NCI-H510A (cell line): ENCODE measurements around the gene NOPCHAP1.
"Not testable (repeated sequence)": the region's sequence is repeated elsewhere in the genome, so short reads cannot be mapped to it uniquely, and the experiment has no call there.

Experiments
- DNase-seq: peaks from one replicate; lab custom pipeline; 2025; lab: John Stamatoyannopoulos, UW

The NOPCHAP1 gene, protein sequence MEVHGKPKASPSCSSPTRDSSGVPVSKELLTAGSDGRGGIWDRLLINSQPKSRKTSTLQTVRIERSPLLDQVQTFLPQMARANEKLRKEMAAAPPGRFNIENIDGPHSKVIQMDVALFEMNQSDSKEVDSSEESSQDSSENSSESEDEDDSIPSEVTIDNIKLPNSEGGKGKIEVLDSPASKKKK

DNA sequence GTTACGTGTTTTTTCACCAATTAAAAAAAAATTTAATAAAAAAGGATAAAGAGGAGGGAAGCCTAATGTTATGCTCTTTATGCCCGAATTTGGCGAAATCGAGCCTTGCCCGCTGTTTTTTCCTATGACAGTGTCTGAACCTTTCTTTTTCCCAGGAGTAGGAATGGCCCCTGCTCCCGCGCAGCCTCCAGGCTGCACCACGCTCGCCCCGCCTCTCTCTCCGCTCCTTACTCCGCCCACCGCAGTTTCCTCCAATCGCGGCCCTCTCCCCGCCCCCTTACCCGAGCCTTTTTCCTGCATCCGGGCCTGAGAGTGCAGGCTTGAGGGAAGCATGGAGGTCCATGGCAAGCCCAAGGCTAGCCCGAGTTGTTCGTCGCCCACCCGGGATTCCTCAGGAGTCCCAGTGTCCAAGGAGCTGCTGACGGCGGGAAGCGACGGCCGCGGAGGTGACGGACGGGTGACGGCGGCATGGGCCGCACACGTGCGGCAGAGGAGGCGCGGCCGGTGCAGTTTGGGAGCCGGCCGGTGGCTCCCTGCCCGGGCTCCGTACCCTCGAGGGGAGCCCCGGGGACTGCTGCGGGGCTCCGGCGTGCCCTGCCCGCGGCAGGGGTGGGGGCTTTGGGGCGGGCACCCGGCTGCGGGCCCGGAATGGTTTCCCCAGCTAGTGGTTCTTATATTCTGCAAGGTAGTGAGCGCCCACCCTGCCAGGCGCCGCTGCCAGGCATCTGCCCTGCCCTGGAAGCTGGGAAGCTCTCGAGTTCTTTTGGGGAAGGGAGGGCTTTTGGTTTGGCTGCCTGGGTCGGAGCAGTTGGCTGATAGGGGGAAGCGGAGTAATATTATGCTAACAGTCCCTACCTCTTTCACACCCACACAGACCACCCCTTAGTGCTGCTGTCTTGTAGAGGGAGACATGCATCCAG, at the start of gene NOPCHAP1:
Gene NOPCHAP1, plus strand, starts transcription at position 295 of the 920 bp plus-strand sequence. Its CDS starts 37 bp downstream, at position 332.
- peak; percentile 87 for DNase-seq

DNA sequence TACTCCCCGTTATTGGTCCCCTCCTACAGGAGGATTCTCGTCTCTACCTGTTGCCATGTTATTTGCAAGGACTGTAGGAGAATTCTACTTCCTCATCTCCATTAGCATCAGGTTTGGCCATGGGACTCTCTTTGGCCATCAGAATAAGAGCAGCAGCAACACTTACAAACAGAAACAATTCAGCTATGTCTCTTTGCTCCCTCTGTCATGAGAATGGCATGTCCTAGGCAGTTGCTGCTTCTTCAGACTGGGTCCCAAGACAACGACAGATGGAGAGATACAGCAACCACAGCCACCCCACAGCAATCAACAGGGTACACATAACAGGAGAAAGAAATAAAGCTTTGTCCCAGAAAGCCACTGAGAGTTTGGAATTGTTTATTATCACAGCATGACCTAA, 47.7 kb upstream of the NOPCHAP1 start:
- DNase-seq = no peak

DNA sequence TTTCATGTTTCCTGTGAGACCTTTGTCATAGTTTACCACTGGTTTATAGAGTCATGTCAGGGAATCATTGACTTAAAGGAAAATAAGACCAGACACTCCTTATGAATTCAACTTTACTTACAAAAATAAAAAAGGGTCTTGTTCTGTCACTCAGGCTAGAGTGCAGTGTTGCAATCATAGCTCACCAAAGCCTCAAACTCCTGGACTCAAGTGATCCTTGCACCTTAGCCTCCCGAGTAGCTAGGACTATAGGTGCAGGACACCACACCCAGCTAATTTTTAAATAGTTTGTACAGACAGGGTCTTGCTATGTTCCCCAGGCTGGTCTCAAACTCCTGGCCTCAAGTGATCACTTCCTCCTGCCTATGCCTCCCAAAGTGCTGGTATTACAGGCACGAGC, 47.0 kb upstream of the NOPCHAP1 start:
- DNase-seq = no peak

DNA sequence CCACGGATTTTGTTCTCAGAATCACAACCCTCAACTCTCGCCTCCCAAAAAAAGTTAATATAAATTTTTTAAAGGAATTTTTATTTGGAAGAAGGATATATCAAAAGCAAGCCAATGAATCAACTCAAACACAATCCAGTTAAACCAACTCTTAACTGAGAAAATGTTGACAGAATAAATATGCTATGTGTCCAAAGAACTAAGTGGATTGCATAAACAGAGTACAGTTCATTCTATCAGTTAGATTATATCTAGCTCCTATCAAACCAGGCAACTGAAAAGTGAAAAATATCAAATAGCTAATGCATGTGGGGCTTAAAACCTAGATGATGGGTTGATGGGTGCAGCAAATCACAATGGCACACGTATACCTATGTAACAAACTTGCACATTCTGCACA, 44.7 kb upstream of the NOPCHAP1 start:
- DNase-seq = no peak

DNA sequence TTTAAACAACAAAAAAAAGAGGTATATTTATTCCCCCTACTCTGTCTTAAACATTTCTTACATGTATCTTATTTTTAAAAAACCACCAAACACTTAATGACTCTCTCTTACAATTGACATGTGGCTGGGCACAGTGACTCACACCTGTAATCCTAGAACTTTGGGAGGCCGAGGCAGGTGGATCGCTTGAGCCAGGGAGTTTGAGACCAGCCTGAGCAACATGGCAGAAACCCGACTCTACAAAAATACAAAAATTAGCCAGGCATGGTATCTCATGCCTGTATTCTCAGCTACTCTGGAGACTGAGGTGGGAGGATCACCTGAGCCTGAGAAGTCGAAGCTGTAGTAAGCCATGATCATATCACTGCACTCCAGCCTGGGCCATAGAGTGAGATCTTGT, 44.0 kb upstream of the NOPCHAP1 start:
- DNase-seq = no peak

DNA sequence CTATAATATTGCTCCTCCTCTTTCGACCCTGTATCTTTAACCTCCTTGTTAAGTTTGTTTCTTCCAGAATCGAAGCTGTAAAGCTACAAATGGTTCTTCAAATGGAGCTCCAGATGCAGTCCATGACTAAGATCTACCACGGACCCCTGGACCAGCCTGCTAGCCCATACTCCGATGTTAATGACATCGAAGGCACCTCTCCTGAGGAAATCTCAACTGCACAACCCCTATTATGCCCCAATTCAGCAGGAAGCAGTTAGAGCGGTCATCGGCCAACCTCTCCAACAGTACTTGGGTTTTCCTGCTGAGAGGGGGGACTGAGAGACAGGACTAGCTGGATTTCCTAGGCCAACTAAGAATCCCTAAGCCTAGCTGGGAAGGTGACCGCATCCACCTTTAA, 42.7 kb upstream of the NOPCHAP1 start:
- DNase-seq = not testable (repeated sequence)

DNA sequence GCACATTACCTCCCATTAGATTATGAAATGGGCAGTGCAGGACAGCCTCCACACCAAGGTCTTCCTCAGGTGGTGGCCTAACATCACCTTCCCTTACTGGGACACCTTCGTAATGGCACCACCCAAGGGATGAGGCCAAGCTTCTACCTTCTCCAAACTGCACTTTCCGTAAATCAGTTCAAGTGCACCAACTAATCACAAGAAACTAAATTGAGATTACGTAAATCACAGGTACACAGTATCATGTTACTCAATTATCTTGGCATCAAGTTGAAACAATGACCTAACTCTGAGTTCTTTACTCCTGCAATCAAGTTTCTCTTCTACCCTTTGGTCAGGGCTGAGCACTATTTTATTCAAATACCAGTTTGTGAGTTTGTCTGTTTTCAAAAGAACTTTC, 41.9 kb upstream of the NOPCHAP1 start:
- no peak for DNase-seq

DNA sequence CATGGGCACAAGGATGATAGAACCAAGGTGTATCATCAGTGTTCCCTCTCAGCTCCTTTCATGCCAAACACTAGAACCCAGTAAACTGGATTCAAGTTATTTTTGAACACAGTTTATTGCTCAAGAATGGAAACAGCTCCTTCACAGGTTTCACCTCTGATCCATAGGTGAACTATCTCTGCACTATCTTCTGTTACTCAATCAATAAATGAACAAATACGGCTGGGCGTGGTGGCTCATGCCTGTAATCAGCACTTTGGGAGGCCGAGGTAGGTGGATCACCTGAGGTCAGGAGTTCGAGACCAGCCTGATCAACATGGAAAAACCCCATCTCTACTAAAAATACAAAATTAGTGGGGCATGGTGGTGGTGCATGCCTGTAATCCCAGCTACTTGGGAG, 37.4 kb upstream of the NOPCHAP1 start:
- not testable (repeated sequence) for DNase-seq

DNA sequence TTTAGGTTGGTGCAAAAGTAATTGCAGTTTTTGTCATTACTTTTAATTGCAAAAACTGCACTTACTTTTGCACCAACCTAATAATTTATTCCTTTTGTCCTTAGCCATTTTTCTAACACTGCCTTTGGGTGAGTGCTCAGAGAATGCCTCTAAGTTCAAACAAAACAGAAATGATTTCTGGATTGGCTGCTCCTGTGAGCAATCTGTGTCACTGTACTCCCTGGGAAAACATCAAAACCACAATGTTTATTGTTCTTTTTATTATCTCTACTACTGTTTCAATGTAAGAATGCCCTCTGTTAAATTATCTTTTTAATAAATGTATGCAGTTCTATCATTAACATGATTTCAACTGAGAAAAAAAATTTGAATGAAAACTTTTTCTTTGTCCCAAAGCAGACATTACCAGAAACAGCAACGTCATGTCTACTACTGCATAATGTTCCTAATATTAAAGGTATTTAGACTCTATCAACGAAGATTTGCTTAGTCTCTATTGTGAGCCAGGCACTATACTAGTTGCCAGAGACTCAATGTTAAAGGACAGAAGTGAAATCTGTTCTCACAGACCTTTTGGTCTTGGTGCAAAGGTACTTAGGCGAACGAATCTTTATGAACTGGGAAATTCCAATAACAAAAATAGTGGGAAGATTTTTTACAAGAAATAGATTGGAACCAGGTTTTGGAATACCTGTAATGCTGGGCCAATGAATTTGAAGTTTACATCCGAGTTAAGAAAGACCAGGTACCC, 34.2 kb upstream of the NOPCHAP1 start:
- DNase-seq = no peak

DNA sequence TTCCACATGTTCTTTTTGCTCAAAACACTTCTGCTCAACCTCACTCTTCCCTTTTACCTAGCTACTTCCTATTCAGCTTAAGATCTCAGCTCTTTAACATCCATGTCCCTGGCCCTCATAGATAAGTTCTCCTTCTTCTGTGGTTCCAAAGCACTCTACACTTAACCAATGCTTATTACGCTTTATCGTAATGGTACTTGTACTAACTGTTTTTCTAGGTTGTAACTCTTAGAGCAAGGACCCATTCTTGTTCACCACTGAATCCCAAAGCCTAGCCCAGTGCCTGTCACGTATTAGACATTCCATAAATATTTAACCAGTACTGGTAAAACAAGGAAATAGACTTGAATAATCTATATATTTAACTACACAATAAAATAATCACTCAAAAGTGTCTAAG, 33.3 kb upstream of the NOPCHAP1 start:
- DNase-seq = no peak

DNA sequence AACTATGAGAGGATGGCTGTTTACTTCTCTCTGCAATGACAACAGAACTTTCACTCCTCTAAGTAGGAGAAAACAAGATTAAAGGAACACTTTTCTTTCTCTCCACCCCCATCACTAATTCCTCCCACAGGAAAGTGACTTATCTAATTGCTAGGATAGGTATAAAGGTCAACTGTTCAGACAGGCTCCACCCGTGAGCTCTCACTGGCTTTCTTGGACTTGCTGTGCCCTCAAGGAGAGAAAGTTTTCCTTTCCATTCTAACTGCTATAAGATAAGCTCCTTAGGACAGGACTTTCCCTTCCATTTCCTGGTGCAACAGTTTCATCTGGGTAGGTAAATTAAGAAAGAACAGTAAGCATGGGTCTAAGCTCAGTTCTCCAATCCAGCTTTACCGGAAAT, 32.8 kb upstream of the NOPCHAP1 start:
- DNase-seq = no peak

DNA sequence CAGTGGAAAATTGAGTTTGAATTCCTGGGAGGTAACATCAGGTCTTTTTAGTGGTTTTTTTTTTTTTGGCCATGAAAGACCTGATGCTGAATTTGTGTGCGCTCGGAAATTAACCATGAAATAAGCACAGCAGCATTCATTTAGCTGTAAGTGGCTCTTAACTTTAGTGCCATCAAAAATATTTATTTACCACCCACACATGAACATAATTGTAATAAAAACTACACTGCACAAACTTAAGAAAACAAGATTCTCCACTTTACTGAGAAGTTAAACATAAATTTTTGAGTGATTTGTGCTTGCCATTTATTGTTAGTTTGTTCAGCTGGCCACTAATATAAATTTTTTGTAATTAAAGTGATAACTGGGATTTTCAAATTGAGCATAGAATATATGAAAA, 30.4 kb upstream of the NOPCHAP1 start:
- no peak for DNase-seq

DNA sequence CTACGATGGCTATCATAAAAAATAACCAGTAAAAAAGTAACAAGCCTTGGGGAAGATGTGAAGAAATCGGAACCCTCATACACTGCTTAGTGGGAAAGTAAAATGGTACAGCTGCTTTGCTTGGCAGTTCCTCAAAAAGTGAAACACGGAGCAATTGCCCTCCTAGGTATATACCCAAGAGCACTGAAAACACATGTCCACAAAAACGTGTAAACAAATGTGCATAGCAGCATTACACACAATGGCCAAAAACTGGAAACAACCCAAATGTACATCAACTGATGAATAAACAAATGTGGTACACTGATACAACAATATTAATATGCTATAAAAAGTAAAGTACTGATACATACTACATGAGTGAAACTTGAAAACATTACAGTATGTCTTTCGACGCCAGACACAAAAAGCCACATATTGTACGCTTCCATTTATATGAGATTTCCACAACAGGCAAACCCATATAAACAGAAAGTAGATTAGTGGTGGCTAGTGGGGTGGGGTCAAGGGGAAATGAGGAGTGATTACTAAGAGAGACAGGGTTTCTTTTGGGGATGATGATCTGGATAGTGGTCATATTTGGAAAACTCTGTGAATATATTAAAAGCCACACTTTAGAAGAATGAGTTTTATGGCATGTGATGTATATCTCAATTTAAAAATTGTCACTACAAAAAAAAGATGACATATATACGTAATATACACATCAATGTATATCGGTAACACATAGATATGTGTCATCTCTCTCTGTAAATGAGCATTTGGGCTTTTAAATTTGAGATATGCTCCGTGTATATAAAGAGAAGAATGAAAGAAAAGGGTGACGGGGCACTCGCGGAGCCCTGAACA, 29.0 kb upstream of the NOPCHAP1 start:
- no peak for DNase-seq

DNA sequence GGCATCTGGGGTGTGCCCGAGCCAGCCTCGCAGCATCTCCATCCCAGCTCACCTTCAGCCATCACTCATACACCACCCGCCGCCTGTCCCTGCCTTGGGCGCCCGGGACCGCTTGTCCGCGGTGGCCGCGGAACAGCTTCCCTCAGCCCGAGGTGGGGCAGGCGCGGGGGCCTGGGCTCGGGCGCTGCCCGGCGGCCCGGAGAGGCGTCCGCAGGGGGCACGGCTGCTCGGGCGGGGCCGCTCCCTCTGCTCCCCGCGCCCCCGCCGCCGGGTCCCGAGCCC, 28.5 kb upstream of the NOPCHAP1 start:
- DNase-seq = peak; percentile 37

DNA sequence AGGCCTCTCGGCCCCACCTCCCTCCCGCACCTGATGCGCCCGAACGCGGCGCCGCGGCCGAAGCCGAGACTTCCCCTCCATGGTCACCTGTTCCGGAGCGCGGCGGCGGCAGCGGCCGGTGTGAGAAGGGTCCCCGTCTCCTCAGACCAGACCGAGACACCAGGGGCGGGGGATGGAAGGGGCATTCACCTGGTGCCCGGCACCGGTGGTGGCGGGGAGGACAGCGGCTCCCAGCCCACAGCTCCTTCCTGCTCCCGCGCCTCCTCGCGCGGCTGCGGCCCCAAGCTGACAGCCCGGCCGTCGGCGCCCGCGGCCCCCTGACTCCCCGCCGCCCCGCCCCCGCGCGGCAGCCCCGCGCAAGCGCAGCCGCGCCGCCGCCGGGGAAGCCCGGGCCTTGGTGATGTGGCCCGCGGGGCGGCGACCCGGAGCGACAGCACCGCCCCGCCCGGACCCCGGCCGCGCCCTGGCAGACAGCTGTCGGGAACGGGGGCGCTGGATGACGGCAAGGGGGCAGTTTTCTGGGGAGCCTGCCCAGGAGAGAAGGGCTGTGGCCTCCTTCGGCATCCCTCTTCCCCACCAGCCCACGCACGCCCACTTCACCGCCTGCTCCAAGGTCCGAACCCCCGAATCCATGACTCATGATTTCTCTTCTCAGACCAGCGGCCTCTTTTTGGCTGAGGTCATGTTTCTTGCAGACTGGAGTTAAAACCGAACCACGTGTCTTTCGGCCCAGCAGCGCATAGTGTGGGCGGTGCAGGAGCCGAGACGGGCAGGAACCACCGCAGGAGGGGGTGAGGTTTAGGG, 27.9 kb upstream of the NOPCHAP1 start, which contains the start of gene SLC41A2:
Gene SLC41A2, minus strand, starts transcription at position 290 of the 804 bp plus-strand sequence. CDS start 29,763 bp downstream, outside the sequence.
- peak; percentile 62 for DNase-seq

DNA sequence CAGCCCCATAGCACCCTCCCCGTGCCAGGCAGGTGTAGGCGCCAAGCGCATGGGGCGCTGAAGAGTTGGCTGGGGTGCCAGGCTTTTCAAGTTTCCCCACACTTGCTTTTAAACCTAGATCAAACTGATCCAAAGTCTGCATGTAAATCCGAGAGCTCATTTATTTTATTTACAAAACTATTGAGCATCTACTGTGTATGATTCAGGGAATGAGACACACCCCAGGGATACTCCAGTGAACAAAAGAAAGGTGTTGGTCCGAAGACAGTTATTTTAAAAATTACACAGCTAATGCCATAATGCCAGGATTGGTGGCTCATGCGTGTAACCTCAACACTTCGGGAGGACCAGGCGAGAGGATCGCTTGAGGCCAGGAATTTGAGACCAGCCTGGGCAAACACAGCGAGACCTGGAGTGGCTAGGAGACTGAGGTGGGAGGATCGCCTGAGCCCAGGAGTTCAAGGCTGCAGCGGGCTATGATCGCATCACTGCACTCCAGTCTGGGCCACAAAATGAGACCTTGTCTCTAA, 27.2 kb upstream of the NOPCHAP1 start:
- DNase-seq = no peak

DNA sequence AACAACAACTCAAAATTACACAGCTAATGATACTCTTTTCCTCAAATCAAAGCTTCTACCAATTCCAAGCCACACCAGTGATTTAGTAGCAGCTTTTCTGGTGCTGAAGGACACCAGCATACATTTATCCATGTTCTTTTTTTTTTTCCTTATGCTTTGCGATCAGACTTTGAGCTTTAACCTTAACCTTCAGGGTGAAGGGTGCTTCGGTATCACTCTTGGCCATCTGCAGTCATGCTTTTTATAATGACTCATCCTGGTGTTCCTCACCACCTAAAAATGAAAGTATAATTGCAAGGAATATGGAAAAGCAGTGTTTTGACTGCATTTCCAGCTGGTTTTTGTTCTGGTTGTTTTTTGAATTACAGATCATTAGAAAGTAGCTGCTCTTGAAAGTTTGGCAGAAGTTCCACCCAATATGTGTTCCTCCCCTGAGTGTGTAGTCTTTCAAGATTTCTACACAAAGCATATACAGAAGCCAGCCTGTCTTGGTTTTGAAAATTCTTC, 26.7 kb upstream of the NOPCHAP1 start:
- no peak for DNase-seq

DNA sequence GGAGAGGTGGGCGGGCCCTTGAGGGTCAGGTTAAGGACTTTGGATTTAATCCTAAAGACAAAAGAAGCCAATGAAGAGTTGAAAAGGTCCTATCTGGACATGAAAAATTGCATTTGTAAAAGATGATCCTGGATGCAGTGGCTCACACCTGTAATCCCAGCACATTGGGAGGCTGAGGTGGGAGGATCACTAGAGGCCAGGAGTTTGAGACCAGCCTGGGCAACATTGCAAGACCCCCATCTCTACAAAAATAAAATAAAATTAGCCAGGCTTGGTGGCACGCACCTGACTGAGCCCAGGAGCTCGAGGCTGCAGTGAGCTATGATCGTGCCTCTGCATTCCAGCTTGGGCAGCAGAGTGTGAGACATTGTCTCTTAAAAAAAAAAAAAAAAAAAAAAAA, 25.7 kb upstream of the NOPCHAP1 start:
- no peak for DNase-seq

DNA sequence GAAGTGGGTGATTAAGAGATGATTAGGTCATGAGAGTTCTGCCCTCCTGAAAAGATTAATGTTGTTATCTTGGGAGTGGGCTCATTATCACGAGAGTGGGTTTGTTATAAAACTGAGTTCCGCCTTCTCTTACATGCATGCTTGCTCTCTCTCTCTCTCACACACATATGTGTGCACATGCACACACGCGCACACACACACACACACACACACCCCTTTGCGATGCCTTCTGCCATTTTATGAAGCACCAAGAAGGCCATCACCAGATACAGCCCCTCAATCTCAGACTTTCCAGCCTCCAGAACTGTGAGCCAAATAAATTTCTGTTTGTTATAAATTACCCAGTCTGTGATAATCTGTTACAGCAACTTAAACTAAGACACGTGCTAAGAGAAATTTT, 22.4 kb upstream of the NOPCHAP1 start:
- no peak for DNase-seq

DNA sequence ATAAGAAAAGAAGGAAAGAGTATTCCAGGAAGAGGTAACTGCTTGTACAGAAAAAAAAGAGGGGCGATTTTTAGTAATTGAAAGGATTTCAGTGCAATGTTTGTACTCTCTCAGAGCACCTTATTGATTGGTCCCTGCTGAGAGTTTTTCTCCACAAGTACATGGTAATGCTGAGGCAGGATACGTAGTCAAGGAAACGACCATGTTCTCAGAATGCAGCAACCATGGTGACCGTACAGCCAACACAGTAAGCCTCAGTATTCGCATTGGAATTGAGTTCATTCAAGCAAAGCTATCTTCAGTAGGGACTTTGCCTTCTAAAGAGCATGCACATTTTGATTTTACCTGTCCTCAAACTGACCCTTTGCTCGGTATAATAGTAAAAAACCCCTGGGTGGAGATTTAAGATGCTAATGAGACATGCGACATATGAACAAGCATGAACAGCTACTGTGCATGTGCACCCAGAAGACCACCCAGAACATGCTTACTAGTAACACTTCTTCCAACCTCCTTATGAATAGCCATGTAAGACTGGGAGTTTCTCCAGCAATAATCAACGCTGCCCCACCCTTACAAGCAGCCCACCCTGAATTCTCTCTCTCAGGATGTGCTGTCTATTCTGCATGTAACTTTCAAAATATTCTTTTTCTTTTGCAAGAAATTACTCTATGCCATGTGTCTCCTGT, 21.8 kb upstream of the NOPCHAP1 start:
- peak; percentile 12 for DNase-seq
